ENCODE measurements around the gene CACNA1B.

The CACNA1B gene

GRCh38 chr9:137986268-137987099 lies 108.9 kb downstream of the CACNA1B start:
- DNase-seq (ENCODE audit: low read depth in 2 of 2): no peak

- no peak for DNase-seq (ENCODE audit: low read depth in 2 of 2)
These were observed 109.9 kb downstream of the CACNA1B start for GRCh38 chr9:137987244-137988030.

- DNase-seq (ENCODE audit: low read depth in 2 of 2): no peak
These were observed 110.5 kb downstream of the CACNA1B start for GRCh38 chr9:137988051-137988450.

GRCh38 chr9:137988701-137989100 lies 111.1 kb downstream of the CACNA1B start:
- no peak for DNase-seq (ENCODE audit: low read depth in 2 of 2)

GRCh38 chr9:137989156-137989555 lies 111.6 kb downstream of the CACNA1B start:
- DNase-seq (ENCODE audit: low read depth in 2 of 2): no peak

DNA sequence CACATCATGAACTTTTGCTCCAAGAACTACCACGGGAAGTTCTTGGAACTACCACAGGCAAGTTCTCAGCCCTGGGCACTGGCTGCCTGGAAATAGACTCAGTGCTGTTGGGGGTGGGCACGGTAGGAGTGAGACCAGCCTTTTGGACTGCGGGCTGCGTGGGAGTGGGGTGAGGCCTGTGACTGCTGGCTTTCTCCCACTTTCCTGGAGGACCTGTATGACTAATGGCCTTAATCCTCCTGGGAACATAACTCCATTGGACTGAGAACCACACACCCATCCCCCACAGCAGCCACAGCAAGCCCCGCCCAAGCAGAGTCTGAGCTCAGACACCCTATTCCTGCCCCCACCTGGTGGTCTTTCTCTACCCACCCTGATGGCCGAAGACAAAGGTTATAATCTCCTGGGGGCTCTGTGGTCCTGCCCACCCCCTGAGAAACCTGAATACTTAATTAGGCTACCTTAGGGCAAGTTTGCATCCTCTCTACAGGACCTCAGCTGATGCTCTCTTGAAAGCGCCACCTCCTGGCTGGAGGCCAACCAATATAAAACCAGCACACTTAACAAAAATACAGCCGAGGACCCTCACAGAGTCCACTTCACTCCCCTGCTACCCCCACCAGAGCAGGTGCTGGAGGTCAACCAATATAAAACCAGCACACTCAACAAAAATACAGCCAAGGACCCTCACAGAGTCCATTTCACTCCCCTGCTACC lies 112.6 kb downstream of the CACNA1B start:
- DNase-seq (ENCODE audit: low read depth in 2 of 2): no peak

DNA sequence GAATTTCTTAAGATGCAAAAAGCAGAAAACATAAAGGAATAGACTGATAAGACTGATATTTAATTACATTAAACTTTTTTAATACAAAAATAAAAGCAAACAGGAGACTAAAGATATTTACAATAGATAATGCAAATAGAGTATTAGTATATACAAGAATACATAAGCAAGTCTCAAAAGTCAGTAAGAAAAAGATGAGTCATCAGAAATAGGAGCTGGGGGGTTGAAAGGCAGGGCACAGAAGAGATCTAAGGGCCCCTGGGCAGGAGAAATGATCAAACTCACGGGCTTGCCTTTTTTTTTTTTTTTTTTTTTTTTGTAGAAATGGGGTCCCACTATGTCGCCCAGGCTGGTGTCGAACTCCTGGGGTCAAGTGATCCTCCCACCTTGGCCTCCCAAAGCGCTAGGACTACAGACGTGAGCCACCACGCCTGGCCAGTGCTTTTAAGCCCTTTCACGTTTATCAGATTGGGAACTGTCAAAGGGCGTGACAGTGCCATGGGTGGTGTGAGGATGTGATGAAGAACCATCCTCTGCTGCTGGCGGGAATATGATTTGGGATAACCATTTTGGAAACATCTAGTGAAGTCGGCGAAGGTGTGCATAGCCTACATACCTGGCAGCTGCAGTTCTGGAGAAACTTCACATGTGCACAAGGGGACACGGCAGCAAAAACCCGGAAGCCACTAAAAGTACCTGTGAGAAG lies 126.1 kb downstream of the CACNA1B start:
- no peak for DNase-seq (ENCODE audit: low read depth in 2 of 2)

GRCh38 chr9:138006576-138007233 lies 129.1 kb downstream of the CACNA1B start:
- DNase-seq (ENCODE audit: low read depth in 2 of 2): no peak

GRCh38 chr9:138007566-138007917 lies 130.0 kb downstream of the CACNA1B start:
- DNase-seq (ENCODE audit: low read depth in 2 of 2): no peak

GRCh38 chr9:138007918-138008841 lies 130.6 kb downstream of the CACNA1B start:
- no peak for DNase-seq (ENCODE audit: low read depth in 2 of 2)

- DNase-seq (ENCODE audit: low read depth in 2 of 2): no peak
These were observed 131.6 kb downstream of the CACNA1B start for GRCh38 chr9:138009016-138009802.

- no peak for DNase-seq (ENCODE audit: low read depth in 2 of 2)
These were observed 132.5 kb downstream of the CACNA1B start for GRCh38 chr9:138009803-138010690.

DNA sequence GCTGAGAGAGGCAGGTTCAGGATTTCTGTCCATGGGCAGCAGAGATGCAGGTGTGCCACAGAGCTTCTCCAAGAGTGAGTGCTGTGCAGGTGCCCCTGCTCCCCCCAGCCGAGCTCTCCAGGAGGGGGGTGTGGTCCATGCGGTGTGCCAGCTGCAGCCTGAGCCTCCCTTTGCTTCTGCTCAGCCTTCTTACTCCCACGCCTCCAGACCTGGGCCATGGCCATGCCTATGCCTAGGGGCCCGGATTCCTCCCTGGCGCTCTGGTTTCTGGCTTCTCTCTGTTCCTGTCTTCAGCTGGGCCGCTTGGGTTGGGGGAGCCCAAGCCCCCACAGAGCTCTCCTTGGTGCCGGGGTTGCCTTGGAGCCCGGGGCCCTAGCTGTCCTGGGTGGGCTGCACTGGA lies 133.3 kb downstream of the CACNA1B start:
- no peak for DNase-seq (ENCODE audit: low read depth in 2 of 2)

DNA sequence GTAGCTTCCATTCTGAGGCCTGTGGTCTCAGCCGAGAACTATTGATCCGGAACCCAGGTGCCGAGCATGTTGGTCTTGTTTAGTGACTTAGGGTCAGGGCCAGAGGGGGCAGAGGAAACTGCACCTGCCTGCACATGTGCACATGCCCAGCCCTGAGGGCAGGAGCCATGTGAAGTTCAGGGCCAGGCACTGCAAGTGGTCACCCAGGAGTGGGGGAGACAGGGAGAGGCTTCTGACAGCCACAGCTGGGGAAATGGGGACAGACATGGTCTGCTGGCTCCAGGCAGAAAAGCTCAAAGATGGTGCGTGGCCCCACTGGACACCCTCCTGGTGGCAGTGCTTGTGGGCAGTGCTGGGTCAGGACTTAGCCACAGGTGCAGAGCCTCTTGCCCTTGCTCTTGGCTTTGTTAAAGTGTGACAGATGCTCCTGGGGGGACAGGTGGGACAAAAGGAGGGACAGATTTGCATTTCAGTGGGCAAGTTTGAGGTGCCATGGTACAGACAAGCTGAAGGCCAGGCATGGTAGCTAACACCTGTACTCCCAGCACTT lies 134.4 kb downstream of the CACNA1B start:
- DNase-seq (ENCODE audit: low read depth in 2 of 2): no peak

DNA sequence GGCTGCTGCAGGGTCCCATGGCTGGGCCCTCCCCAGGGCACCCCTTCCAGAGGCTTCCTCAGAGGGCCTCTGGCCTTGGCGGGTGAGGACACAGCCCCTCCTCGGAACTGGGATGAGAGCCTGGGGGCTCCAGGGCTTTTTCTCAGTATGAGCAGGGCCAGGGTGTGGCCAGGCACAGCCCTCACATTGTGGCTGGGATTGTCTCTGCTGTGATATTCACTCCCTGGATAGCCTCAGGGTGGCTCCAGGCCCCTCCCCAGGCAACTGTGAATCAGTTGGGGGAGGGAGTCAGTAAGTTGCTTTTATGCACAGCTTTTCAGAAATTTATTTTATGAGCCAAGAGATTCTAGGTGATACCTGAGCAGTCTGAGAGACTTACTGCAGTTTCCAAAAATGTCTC lies 135.7 kb downstream of the CACNA1B start:
- DNase-seq (ENCODE audit: low read depth in 2 of 2): no peak

DNA sequence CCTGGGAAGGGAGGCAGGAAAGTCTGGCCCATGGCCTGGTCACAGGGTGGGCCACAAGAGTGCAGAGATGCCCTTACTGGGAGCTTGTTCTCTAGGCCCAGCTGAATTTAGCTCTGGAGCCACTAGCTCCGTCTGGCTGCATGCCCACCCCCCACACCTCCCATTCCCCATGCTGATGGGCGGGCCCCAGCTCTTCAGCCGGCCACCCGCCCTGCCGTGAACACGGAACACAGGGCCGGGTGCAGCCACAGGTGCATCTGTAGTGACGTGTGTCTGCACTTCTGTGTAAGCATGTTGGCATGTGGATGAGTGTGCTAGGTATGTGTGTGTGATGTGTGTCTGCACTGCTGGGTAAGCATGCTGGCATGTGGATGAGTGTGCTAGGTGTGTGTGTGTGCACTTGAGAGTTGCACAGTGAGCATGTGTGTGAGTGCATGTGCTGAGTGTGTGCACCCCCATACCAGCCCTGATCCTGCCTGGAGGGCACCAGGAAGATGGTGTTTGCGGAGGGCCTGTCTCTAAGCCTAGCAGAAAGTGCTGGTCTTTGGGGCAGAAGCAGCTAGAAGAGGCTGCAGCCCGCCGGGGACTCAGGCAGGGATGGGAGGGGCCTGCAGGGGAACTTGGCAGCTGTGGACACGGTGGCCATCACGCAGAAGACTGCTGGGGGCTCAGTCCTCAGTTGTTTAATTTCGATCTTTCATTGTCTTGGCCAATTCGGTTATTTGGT lies 136.4 kb downstream of the CACNA1B start:
- no peak for DNase-seq (ENCODE audit: low read depth in 2 of 2)

GRCh38 chr9:138014563-138014945 lies 137.0 kb downstream of the CACNA1B start:
- DNase-seq (ENCODE audit: low read depth in 2 of 2): no peak
